ENCODE results near the gene ALOX15.
"Not testable (repeated sequence)": the region's sequence is repeated elsewhere in the genome, so short reads cannot be mapped to it uniquely, and the experiment has no call there.

Gene ALOX15

DNA sequence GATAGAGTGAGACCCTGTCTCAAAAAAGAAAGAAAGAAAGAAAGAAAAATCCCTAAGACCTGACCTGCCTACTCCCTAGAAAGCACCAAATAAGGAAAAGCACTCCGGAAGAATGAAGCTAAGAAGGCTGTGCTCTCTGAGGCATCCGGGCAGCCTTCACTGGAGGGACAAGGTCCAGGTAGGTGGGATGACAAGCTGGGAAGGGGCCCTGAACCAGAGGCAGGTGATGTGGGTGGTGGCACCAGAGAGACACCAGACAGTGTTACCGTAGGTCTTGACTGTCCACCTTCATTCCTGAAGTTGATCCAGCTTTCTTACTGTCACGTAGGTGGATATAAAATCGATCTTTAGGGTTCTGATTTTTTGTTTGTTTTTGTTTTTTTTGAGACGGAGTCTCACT, 30.8 kb downstream of the ALOX15 start:
- FAIRE-seq = no peak

GRCh38 chr17:4610162-4610561, 31.3 kb downstream of the ALOX15 start:
- FAIRE-seq = no peak

GRCh38 chr17:4609761-4610160, 31.7 kb downstream of the ALOX15 start:
- no peak for FAIRE-seq

GRCh38 chr17:4607773-4608187, 33.7 kb downstream of the ALOX15 start:
- FAIRE-seq = no peak

- FAIRE-seq = no peak
These were observed 34.2 kb downstream of the ALOX15 start for GRCh38 chr17:4607261-4607741.

GRCh38 chr17:4605826-4606225, 35.7 kb downstream of the ALOX15 start:
- FAIRE-seq = no peak

DNA sequence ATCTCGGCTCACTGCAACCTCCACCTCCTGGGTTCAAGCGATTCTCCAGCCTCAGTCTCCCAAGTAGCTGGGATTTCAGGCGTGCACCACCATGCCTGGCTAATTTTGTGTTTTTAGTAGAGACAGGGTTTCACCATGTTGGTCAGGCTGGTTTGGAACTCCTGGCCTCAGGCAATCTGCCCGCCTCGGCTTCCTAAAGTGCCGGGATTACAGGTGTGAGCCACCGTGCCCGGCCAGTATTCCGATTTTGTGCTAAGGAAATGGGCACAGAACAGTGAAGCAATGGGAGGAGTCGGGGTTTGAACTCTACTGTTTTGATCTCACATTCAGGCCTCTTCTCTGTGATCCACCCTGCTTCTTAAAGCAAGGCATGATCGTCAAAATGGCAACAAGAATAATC, 36.7 kb downstream of the ALOX15 start:
- FAIRE-seq = not testable (repeated sequence)

DNA sequence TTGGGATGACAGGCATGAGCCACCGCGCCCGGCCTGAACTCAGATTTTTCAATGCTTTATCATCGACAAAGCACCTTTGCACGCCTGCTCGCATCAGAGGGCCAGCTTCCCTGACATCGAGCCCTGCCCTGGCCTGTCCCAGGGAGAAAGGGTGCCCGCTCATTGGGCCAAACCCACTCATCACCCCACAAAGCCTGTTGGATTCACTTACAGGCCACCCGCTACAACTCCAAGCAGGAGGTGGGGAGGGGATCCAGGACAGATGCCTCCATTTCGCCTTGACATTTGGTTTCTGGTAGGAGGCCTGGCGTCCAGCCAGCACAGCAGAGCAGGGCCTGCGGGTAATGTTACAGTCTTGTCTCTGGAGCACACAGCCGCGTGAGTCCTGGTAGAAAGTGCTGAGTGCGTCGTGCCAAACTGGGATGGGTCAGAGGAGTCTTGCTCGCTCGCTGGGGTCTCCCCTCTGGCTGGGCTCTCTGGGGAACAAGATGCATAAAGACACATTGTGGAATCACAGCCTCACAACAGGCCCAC, 37.3 kb downstream of the ALOX15 start:
- no peak for FAIRE-seq

- no peak for FAIRE-seq
These were observed 39.4 kb downstream of the ALOX15 start for GRCh38 chr17:4602041-4602440.

DNA sequence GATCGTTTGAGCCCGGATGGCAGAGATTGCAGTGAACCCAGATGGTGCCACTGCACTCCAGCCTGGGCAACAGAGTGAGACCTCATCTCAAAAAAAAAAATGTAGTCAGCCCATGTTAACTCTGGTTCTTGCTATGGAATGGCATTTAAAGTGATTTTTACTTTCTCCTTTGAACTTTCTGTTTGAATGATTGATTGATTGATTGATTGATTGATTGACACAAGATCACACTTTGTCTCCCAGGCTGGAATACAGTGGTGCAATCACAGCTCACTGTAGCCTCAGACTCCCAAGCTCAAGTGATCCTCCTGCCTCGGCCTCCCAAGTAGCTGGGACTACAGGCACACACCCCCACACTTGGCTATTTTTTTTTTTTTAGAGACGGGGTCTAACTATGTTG, 40.2 kb downstream of the ALOX15 start:
- no peak for FAIRE-seq

- FAIRE-seq = no peak
These were observed 40.9 kb downstream of the ALOX15 start for GRCh38 chr17:4600563-4600962.

DNA sequence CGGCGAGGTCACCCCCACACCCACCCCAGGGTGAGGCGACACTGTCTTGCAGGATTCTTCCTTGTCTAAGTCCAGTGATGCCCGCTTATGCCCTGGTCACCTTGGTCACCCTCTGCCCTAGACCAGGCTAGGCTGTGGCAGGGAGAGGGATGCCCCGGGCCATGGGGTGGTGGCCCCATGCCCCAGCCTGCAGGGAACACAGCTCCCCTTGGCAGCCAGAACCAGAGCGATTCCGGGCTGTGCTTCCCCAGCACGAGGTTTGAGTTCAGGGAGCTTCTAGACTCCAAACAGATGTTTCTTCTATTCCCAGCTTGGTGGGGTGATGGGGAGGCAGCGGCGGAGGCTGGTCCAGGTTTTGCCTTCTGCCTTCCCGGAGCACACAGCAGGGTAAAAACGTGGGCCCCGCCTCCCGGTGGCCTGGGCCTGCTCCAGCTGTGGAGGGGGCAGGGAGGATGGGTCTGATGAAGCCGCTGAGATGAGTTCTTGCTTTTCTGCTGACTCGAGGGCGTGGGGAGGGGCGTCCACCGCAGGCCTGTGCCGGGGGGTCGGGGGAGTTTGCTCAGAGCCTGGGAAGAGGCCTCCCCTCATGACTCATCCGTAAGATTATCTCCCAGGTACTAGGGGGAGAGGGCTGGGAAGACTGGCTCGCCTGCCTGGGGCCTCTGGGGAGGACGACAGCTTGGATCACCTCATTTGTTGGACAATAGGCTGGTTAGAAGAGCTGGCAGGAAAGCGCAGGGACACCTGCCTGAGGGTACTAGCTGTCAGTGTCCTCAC, 41.8 kb downstream of the ALOX15 start:
- no peak for FAIRE-seq

GRCh38 chr17:4598776-4599504, 42.5 kb downstream of the ALOX15 start:
- no peak for FAIRE-seq

DNA sequence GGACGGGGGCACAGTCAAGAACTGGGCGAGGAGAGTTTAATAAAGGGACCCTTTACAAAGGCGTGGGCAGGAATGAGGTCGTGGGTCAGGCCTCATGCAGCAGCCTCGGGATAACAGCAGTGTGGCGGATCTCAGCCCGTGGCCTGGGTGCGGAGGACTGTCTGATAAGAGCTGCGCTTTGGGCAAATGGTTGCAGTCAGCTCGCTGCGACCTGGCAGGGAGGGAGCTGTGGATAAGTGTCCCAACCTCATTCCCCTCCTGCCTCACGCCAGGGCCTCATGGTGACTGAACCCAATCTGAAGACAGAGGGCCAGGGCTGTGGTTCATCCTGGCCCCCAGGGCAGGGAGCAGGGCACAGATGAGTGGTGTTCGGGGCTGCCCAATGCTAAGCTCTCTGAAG, 43.5 kb downstream of the ALOX15 start:
- FAIRE-seq = no peak

- FAIRE-seq = no peak
These were observed 44.7 kb downstream of the ALOX15 start for GRCh38 chr17:4596636-4597380.

GRCh38 chr17:4595685-4596342, 45.7 kb downstream of the ALOX15 start:
- not testable (repeated sequence) for FAIRE-seq

- FAIRE-seq = no peak
These were observed 46.4 kb downstream of the ALOX15 start for GRCh38 chr17:4594931-4595684.

- no peak for FAIRE-seq
These were observed 47.1 kb downstream of the ALOX15 start for GRCh38 chr17:4594406-4594805.

GRCh38 chr17:4593021-4593421, 48.5 kb downstream of the ALOX15 start:
- no peak for FAIRE-seq

DNA sequence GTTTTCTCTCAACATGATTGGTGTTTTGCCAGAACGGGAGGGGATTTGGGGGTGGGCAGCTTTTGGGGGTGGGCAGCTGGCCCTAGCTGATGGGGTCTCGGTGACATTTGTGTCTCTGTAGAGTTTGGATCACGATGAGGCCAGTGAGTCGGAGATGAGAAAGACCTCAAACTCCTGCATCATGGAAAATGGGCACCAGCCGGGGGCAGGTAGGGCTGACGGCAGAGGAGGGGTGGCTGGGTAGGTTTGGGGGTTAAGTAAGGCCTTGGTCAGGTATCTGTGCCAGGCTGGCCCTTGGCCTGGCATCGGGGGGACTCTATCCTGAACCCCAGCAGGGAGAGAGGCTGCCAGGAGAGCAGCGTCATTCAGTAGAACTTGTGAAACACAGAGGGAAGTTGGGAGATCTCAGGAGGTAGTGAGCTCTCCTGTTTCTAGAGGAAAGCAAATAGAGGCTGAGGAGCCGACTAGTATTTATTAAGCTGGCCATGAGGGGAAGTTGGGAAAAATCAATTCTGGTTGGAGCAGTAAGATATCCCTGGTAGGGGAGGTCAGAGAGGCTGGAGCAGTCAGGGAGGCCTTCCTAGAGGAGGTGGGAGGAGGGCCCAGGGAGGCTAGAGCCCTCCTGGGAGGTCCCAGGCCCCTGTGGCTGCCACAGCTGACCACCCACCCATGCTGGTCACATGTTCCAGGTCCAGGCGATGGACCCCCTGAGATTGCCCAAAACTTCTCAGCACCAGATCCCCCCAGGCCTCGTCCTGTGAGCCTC, 49.1 kb downstream of the ALOX15 start:
- no peak for FAIRE-seq

GRCh38 chr17:4591529-4591928, 49.9 kb downstream of the ALOX15 start:
- FAIRE-seq = no peak

All from islet of Langerhans (tissue), 1 donor.